Activated naive CD8-positive, alpha-beta T cell treated with anti-CD3 and anti-CD28 coated beads, Interleukin-2, amount 10 ng/mL, durations not matched to agents 7 days and 5 days (primary cell): ENCODE measurements around the gene ZNF248. TPM values are rescaled to one million over a fixed set of nuclear protein-coding genes. Genes with fewer than 3 reads are reported as not detected.

Source experiments
- ATAC-seq: fragments of 150-1000 bp; cut with Tn5 transposase; one replicate; pipeline ENCODE4 v1.10.0; 2021; ENCODE audit warnings: low read depth, moderate library complexity
- POLR2A ChIA-PET: fragments of 350-600 bp; sonication (Branson Sonifier 250); formaldehyde crosslinking; loops from one replicate; lab custom pipeline; 2021; ENCODE audit warnings: antibody characterized with exemption; lab: Charles Lee
- DNase-seq: peaks from one replicate; pipeline ENCODE4 v3.0.0; 2021
- H3K27ac Mint-ChIP-seq: one replicate; pipeline ENCODE4 v1.8.0; 2022; ENCODE audit warnings: mild to moderate bottlenecking, mixed read lengths
- H3K27me3 Mint-ChIP-seq: one replicate; pipeline ENCODE4 v1.8.0; 2022; ENCODE audit warnings: mild to moderate bottlenecking, moderate library complexity, mixed read lengths
- H3K36me3 Mint-ChIP-seq: one replicate; pipeline ENCODE4 v1.8.0; 2021; ENCODE audit warnings: mild to moderate bottlenecking, mixed read lengths
- H3K4me1 Mint-ChIP-seq: one replicate; pipeline ENCODE4 v1.8.0; 2021; ENCODE audit warnings: mixed read lengths
- H3K4me3 Mint-ChIP-seq: one replicate; pipeline ENCODE4 v1.8.0; 2022; ENCODE audit warnings: mild to moderate bottlenecking, moderate library complexity, mixed read lengths
- H3K9me3 Mint-ChIP-seq: one replicate; pipeline ENCODE4 v1.8.0; 2021; ENCODE audit warnings: mixed read lengths
- total RNA-seq, 2 experiments: library from RNA; stranded (reverse); gene quantifications; one replicate each; pipeline ENCODE4 v1.2.3, GENCODE V29; 2021

The ZNF248 gene
- total RNA-seq, 2 experiments from 2014 or later, result 12.1 to 12.5 TPM

GRCh38 chr10:37803269-37803668 is 54.1 kb downstream of the ZNF248 start:
- no peak overlapping the region for H3K4me3 Mint-ChIP-seq
- H3K27me3 Mint-ChIP-seq, result no peaks in the 10 kb centered on the region
- H3K36me3 Mint-ChIP-seq, result no peaks in the 10 kb centered on the region
- DNase-seq (no peak), ATAC-seq (no peak)
- H3K9me3 Mint-ChIP-seq, result peaks cover 2% of the 10 kb centered on the region
- H3K4me1 Mint-ChIP-seq, result no peaks in the 10 kb centered on the region
- POLR2A ChIA-PET, result no interaction called here
- no peak overlapping the region for H3K27ac Mint-ChIP-seq

GRCh38 chr10:37801557-37801956 is 55.9 kb downstream of the ZNF248 start:
- POLR2A ChIA-PET, result no interaction called here
- Mint-ChIP-seq H3K27ac (no peak overlapping the region), H3K36me3 (no peaks in the 10 kb centered on the region), H3K4me3 (no peak overlapping the region), H3K9me3 (peaks cover 2% of the 10 kb centered on the region), H3K4me1 (no peaks in the 10 kb centered on the region), H3K27me3 (no peaks in the 10 kb centered on the region)
- DNase-seq, result no peak
- ATAC-seq, result no peak

GRCh38 chr10:37794305-37794976 is 63.0 kb downstream of the ZNF248 start:
- peaks cover 19% of the 10 kb centered on the region for H3K9me3 Mint-ChIP-seq
- H3K4me3 Mint-ChIP-seq, result no peak overlapping the region
- H3K27me3 Mint-ChIP-seq, result no peaks in the 10 kb centered on the region
- POLR2A ChIA-PET, result no interaction called here
- ATAC-seq (no peak), DNase-seq (no peak)
- H3K4me1 Mint-ChIP-seq, result no peaks in the 10 kb centered on the region
- no peaks in the 10 kb centered on the region for H3K36me3 Mint-ChIP-seq
- H3K27ac Mint-ChIP-seq, result no peak overlapping the region

GRCh38 chr10:37789590-37789989 is 67.8 kb downstream of the ZNF248 start:
- POLR2A ChIA-PET, result interaction anchor here (1.0 kb wide), 1 partner anchor 18 kb away, joined by 3 read pairs; no protein-coding TSS in a partner anchor
- Mint-ChIP-seq H3K9me3 (peaks cover 19% of the 10 kb centered on the region), H3K36me3 (no peaks in the 10 kb centered on the region), H3K27ac (no peak overlapping the region), H3K27me3 (no peaks in the 10 kb centered on the region), H3K4me1 (no peaks in the 10 kb centered on the region), H3K4me3 (no peak overlapping the region)
- no peak for ATAC-seq
- DNase-seq, result no peak

GRCh38 chr10:37784678-37785077 is 72.7 kb downstream of the ZNF248 start:
- Mint-ChIP-seq H3K36me3 (no peaks in the 10 kb centered on the region), H3K27me3 (no peaks in the 10 kb centered on the region), H3K9me3 (peaks cover 14% of the 10 kb centered on the region), H3K4me3 (no peak overlapping the region), H3K27ac (no peak overlapping the region), H3K4me1 (no peaks in the 10 kb centered on the region)
- POLR2A ChIA-PET, result no interaction called here
- DNase-seq (no peak), ATAC-seq (no peak)

GRCh38 chr10:37780536-37780935 is 76.9 kb downstream of the ZNF248 start:
- POLR2A ChIA-PET, result no interaction called here
- ATAC-seq, result no peak
- DNase-seq, result no peak
- Mint-ChIP-seq H3K36me3 (no peaks in the 10 kb centered on the region), H3K9me3 (peaks cover 13% of the 10 kb centered on the region), H3K27me3 (no peaks in the 10 kb centered on the region), H3K4me3 (no peak overlapping the region), H3K4me1 (no peaks in the 10 kb centered on the region), H3K27ac (no peak overlapping the region)

- no peaks in the 10 kb centered on the region for H3K4me1 Mint-ChIP-seq
- ATAC-seq (no peak), DNase-seq (no peak)
- no peaks in the 10 kb centered on the region for H3K36me3 Mint-ChIP-seq
- H3K9me3 Mint-ChIP-seq, result peaks cover 5% of the 10 kb centered on the region
- no peaks in the 10 kb centered on the region for H3K27me3 Mint-ChIP-seq
- no peak overlapping the region for H3K27ac Mint-ChIP-seq
- POLR2A ChIA-PET, result no interaction called here
- H3K4me3 Mint-ChIP-seq, result no peak overlapping the region
These were observed 80.4 kb downstream of the ZNF248 start for GRCh38 chr10:37777056-37777455.

GRCh38 chr10:37775612-37776011 is 81.8 kb downstream of the ZNF248 start:
- POLR2A ChIA-PET, result no interaction called here
- no peak overlapping the region for H3K27ac Mint-ChIP-seq

GRCh38 chr10:37774351-37774750 is 83.1 kb downstream of the ZNF248 start:
- DNase-seq (no peak), ATAC-seq (no peak)
- no peak overlapping the region for H3K4me3 Mint-ChIP-seq
- H3K9me3 Mint-ChIP-seq, result peaks cover 3% of the 10 kb centered on the region
- POLR2A ChIA-PET, result no interaction called here
- no peaks in the 10 kb centered on the region for H3K4me1 Mint-ChIP-seq
- H3K27ac Mint-ChIP-seq, result no peak overlapping the region
- H3K36me3 Mint-ChIP-seq, result no peaks in the 10 kb centered on the region
- H3K27me3 Mint-ChIP-seq, result no peaks in the 10 kb centered on the region

More at GRCh38 chr10:37775612-37776011, 81.8 kb downstream of the ZNF248 start:
- Mint-ChIP-seq H3K4me3 (no peak overlapping the region), H3K4me1 (no peaks in the 10 kb centered on the region), H3K36me3 (no peaks in the 10 kb centered on the region), H3K9me3 (peaks cover 4% of the 10 kb centered on the region), H3K27me3 (no peaks in the 10 kb centered on the region)
- no peak for DNase-seq
- no peak for ATAC-seq

- no peaks in the 10 kb centered on the region for H3K4me1 Mint-ChIP-seq
- peaks cover 35% of the 10 kb centered on the region for H3K9me3 Mint-ChIP-seq
- ATAC-seq (no peak), DNase-seq (no peak)
- no peaks in the 10 kb centered on the region for H3K27me3 Mint-ChIP-seq
- POLR2A ChIA-PET, result no interaction called here
- no peak overlapping the region for H3K4me3 Mint-ChIP-seq
- no peak overlapping the region for H3K27ac Mint-ChIP-seq
- H3K36me3 Mint-ChIP-seq, result no peaks in the 10 kb centered on the region
These were observed 92.2 kb downstream of the ZNF248 start for GRCh38 chr10:37765216-37765615.

- no peak for DNase-seq
- Mint-ChIP-seq H3K36me3 (no peaks in the 10 kb centered on the region), H3K4me1 (no peaks in the 10 kb centered on the region), H3K27ac (no peak overlapping the region), H3K27me3 (no peaks in the 10 kb centered on the region), H3K4me3 (no peak overlapping the region), H3K9me3 (peaks cover 32% of the 10 kb centered on the region)
- no peak for ATAC-seq
- POLR2A ChIA-PET, result no interaction called here
These were observed 94.3 kb downstream of the ZNF248 start for GRCh38 chr10:37763132-37763531.

GRCh38 chr10:37762287-37762686 is 95.1 kb downstream of the ZNF248 start:
- POLR2A ChIA-PET, result no interaction called here
- H3K27me3 Mint-ChIP-seq, result no peaks in the 10 kb centered on the region

GRCh38 chr10:37760817-37761216 is 96.6 kb downstream of the ZNF248 start:
- H3K36me3 Mint-ChIP-seq, result no peaks in the 10 kb centered on the region
- no peaks in the 10 kb centered on the region for H3K4me1 Mint-ChIP-seq
- ATAC-seq (no peak), DNase-seq (no peak)
- no peaks in the 10 kb centered on the region for H3K27me3 Mint-ChIP-seq
- POLR2A ChIA-PET, result no interaction called here
- no peak overlapping the region for H3K27ac Mint-ChIP-seq
- H3K4me3 Mint-ChIP-seq, result no peak overlapping the region
- H3K9me3 Mint-ChIP-seq, result peaks cover 31% of the 10 kb centered on the region

More at GRCh38 chr10:37762287-37762686, 95.1 kb downstream of the ZNF248 start:
- H3K27ac Mint-ChIP-seq, result no peak overlapping the region
- no peaks in the 10 kb centered on the region for H3K36me3 Mint-ChIP-seq
- no peak overlapping the region for H3K4me3 Mint-ChIP-seq
- DNase-seq (no peak), ATAC-seq (no peak)
- peaks cover 32% of the 10 kb centered on the region for H3K9me3 Mint-ChIP-seq
- no peaks in the 10 kb centered on the region for H3K4me1 Mint-ChIP-seq

- POLR2A ChIA-PET, result no interaction called here
- H3K4me3 Mint-ChIP-seq, result no peak overlapping the region
- no peak overlapping the region for H3K27ac Mint-ChIP-seq
- peaks cover 24% of the 10 kb centered on the region for H3K9me3 Mint-ChIP-seq
- H3K36me3 Mint-ChIP-seq, result no peaks in the 10 kb centered on the region
- DNase-seq (no peak), ATAC-seq (no peak)
- no peaks in the 10 kb centered on the region for H3K4me1 Mint-ChIP-seq
- H3K27me3 Mint-ChIP-seq, result no peaks in the 10 kb centered on the region
These were observed 99.3 kb downstream of the ZNF248 start for GRCh38 chr10:37758074-37758473.
